ENCODE data around the gene EXOC3.

EXOC3 gene

DNA sequence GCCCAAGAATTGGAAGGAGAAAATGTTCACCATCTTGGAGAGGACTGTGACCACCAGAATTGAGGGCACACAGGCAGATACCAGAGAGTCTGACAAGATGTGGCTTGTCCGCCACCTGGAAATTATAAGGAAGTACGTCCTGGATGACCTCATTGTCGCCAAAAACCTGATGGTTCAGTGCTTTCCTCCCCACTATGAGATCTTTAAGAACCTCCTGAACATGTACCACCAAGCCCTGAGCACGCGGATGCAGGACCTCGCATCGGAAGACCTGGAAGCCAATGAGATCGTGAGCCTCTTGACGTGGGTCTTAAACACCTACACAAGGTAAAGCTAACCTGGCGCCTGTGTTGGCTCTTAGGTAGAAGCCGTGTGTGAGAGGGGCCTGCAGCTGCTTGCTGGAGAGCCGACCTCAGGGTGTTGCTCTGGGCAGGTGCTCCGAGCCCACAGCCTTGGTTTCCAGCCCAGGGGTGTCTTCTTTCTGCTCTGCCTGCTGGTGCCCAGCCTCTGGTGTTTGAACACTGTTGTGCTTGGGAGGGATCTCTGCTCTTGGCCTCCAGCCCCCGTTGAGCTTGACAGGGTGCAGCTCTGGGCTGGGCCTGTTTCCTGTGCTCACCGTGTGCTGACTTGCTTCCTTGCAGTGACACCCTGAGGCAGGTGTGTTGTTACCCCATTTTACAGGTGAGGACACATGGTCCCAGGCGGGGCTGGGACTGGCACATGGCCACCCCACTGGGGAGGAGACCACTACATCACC lies 10.9 kb downstream of the EXOC3 start:
- Mint-ChIP-seq H3K27ac (no peak overlapping the region), H3K4me1 (no peaks in the 10 kb centered on the region), H3K36me3 (ENCODE audit: low read depth) (peaks cover 84% of the 10 kb centered on the region), H3K4me3 (no peak overlapping the region), H3K27me3 (ENCODE audit: low read depth) (no peaks in the 10 kb centered on the region), H3K9me3 (peaks cover 26% of the 10 kb centered on the region)
- TF ChIP-seq, protein P1, sequence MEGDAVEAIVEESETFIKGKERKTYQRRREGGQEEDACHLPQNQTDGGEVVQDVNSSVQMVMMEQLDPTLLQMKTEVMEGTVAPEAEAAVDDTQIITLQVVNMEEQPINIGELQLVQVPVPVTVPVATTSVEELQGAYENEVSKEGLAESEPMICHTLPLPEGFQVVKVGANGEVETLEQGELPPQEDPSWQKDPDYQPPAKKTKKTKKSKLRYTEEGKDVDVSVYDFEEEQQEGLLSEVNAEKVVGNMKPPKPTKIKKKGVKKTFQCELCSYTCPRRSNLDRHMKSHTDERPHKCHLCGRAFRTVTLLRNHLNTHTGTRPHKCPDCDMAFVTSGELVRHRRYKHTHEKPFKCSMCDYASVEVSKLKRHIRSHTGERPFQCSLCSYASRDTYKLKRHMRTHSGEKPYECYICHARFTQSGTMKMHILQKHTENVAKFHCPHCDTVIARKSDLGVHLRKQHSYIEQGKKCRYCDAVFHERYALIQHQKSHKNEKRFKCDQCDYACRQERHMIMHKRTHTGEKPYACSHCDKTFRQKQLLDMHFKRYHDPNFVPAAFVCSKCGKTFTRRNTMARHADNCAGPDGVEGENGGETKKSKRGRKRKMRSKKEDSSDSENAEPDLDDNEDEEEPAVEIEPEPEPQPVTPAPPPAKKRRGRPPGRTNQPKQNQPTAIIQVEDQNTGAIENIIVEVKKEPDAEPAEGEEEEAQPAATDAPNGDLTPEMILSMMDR (IDR thresholded peaks at IDR 0.05; ENCODE audit: unreplicated experiment in 3 of 3) = no peak

DNA sequence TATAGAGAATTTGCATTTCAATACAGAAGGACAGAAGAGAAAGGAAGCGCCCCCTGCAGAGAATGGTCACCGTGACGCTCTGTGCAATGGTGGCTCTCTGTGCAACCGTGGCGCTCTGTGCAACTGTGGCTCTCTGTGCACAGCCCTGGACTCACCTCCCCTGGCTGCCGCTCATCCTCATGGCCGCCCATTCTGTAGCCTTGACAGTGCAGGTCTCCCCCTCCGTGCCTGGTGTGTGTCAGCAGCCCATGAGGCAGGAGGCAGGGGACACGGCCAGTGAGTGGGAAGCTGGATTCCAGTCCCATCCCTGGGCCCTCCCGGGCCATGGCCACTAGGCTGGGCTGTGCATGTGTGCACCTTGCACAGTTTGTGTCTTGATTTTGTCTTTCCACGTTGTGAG lies 12.0 kb downstream of the EXOC3 start:
- Mint-ChIP-seq H3K27me3 (ENCODE audit: low read depth) (no peaks in the 10 kb centered on the region), H3K4me1 (no peaks in the 10 kb centered on the region), H3K27ac (no peak overlapping the region), H3K36me3 (ENCODE audit: low read depth) (peaks cover 84% of the 10 kb centered on the region), H3K9me3 (peaks cover 26% of the 10 kb centered on the region), H3K4me3 (no peak overlapping the region)
- TF ChIP-seq, protein P1 (IDR thresholded peaks at IDR 0.05; ENCODE audit: unreplicated experiment in 3 of 3) = no peak

DNA sequence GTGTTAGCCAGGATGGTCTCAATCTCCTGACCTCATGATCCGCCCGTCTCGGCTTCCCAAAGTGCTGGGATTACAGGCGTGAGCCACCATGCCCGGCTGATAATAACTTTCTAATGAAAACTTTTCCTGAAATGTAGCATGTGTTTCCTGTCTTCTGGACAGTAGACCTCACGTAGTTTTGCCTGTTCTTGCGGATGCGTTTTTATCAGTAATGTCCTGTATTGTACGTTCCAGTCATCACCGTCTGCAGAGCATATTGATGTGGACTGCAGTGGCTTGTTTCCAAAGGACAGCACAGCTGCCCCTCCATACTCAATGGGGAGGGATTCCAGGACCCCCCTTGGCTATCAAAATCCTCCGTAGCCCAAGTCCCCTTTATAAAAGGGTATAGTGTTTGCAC lies 12.8 kb downstream of the EXOC3 start:
- H3K27me3 Mint-ChIP-seq (ENCODE audit: low read depth) = no peaks in the 10 kb centered on the region
- H3K27ac Mint-ChIP-seq = no peak overlapping the region
- TF ChIP-seq, protein P1 (IDR thresholded peaks at IDR 0.05; ENCODE audit: unreplicated experiment in 3 of 3) = no peak
- no peak overlapping the region for H3K4me3 Mint-ChIP-seq
- no peaks in the 10 kb centered on the region for H3K4me1 Mint-ChIP-seq
- H3K36me3 Mint-ChIP-seq (ENCODE audit: low read depth) = peaks cover 82% of the 10 kb centered on the region
- H3K9me3 Mint-ChIP-seq = peaks cover 20% of the 10 kb centered on the region

DNA sequence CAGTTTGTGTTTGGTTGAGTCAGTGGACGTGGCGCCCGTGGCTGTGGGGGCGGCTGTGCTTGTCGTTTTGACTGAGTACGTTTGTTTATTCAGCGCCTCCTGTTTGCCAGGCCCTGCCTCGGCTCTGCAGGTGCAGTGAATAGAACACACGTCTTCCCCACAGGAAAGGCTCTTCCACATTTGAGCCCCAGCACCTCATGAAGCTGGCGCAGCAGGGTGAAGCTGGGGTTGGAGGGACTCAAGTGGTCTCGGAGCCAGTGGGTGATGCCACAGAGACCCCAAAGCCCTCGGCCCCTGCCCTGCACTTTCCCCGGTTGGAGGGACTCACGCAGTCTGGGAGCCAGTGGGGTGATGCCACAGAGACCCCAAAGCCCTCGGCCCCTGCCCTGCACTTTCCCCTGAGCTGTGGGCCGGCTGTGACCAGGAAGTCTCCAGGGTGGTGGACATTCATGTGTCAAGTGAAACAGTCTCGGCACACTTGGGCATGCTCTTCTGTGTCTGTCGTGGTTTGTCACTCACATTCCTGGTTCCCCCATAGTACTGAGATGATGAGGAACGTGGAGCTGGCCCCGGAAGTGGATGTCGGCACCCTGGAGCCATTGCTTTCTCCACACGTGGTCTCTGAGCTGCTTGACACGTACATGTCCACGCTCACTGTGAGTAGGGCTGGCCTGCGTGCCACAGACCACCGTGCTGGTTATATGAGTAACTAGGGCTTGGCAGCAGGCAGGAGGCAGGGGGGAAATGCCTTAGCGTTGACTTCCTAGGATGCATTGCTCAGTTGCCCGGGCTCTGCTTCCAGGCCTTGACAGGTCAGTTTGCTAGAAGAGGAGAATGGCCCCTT lies 13.6 kb downstream of the EXOC3 start:
- TF ChIP-seq, protein P1 (IDR thresholded peaks at IDR 0.05; ENCODE audit: unreplicated experiment in 3 of 3) = no peak
- Mint-ChIP-seq H3K27me3 (ENCODE audit: low read depth) (no peaks in the 10 kb centered on the region), H3K4me1 (no peaks in the 10 kb centered on the region), H3K4me3 (no peak overlapping the region), H3K36me3 (ENCODE audit: low read depth) (peaks cover 77% of the 10 kb centered on the region), H3K9me3 (peaks cover 12% of the 10 kb centered on the region), H3K27ac (no peak overlapping the region)

DNA sequence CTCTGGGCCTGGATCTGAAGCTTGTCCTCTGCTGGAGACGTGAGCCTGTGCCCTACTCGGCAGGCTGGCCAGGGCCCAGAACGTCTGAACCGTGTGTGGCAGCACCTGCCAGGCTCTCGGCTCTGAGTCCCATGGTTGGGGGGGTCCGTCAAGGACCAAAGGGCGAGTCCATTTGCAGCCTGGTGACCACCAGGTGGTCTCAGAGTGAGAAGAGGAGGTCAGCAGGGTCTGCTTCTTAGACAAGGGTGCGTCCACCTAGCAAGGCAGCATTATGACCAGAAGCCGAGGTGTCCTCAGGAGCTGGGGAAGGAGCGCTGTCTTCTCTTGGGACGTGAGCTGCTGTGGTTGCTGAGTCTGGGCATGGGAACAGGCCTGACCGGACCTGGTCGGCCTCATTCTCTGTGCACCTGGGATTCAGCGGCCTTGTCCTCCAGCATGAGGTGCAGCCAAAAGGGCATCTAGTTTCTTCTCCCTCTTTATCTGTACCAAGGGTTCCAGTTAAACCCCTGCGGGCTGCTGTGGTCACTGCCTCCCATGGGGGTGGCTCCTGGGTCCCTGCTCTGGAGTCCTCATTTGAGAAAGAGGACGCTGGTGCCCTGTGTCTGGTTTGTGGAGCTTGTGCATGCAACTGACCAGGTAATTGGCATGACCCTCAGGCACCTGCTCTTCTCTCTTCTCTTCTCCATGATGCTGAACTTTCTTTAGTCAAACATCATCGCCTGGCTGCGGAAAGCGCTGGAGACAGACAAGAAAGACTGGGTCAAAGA lies 14.4 kb downstream of the EXOC3 start:
- H3K4me1 Mint-ChIP-seq = no peaks in the 10 kb centered on the region
- peaks cover 4% of the 10 kb centered on the region for H3K9me3 Mint-ChIP-seq
- TF ChIP-seq, protein P1 (IDR thresholded peaks at IDR 0.05; ENCODE audit: unreplicated experiment in 3 of 3) = no peak
- no peak overlapping the region for H3K27ac Mint-ChIP-seq
- H3K27me3 Mint-ChIP-seq (ENCODE audit: low read depth) = no peaks in the 10 kb centered on the region
- H3K36me3 Mint-ChIP-seq (ENCODE audit: low read depth) = peaks cover 77% of the 10 kb centered on the region
- H3K4me3 Mint-ChIP-seq = no peak overlapping the region

All from nephron (organoid).